AG04449 (cell line): Measurements from ENCODE around the gene MKRN2.
"Not testable (repeated sequence)": the region's sequence is repeated elsewhere in the genome, so short reads cannot be mapped to it uniquely, and the experiment has no call there.

Experiments used
- CTCF ChIA-PET: fragments of 350-600 bp; formaldehyde crosslinking; extraction: SDS; loops from one replicate; lab custom pipeline; 2021; ENCODE audit warnings: antibody characterized with exemption; lab: Yijun Ruan, JAX
- POLR2A ChIA-PET: fragments of 400-600, 350-600 bp; formaldehyde crosslinking; extraction: SDS; loops from one replicate; lab custom pipeline; 2020; ENCODE audit warnings: antibody characterized with exemption, inconsistent platforms; lab: Yijun Ruan, JAX
- DNase-seq: peaks from one replicate; pipeline ENCODE4 v3.0.0-alpha.2; 2010; ENCODE audit warnings: low read depth, low spot score
- H3K4me3 ChIP-seq: 2 replicates; pipeline ENCODE4 v1.5.1; 2011; ENCODE audit warnings: low read depth, mild to moderate bottlenecking, control low read depth, low read length
- CTCF ChIP-seq: IDR thresholded peaks from one replicate; pipeline ENCODE4 v1.5.1; 2011; ENCODE audit warnings: mild to moderate bottlenecking, moderate library complexity, low read length, control low read depth, inconsistent platforms; ENCODE audit not compliant: insufficient read depth; ENCODE audit errors: missing control alignments

MKRN2 gene

DNA sequence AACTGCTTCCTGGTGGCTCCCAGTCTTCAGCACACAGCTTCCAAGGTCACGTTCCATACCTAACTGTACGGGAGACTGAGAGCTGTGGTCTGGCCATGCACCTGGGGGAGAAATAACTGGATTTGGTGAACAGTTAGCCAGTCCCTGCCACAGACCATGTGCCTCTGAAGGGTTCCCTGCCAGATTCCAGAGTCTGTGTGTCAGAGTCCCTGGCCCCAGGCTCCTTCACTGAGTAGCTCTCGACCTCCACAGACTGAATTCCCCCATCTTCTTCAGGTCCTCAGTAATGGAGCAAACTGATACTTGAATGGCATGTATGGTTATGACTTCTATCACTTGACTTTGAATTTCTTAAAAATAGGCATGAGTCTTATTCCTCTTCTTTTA lies 29.1 kb upstream of the MKRN2 start:
- no peak for TF ChIP-seq CTCF
- no peak overlapping the region for H3K4me3 ChIP-seq
- CTCF ChIA-PET = interaction anchor here (0.9 kb wide), 1 partner anchor 390 kb away, joined by 3 read pairs; no protein-coding TSS in a partner anchor
- POLR2A ChIA-PET = no interaction called here
- DNase-seq = no peak

GRCh38 chr3:12532182-12532581 lies 24.7 kb upstream of the MKRN2 start:
- ChIA-PET POLR2A (no interaction called here), CTCF (interaction anchor here (1.5 kb wide), 1 partner anchor 22 kb away, joined by 3 read pairs; no protein-coding TSS in a partner anchor)
- H3K4me3 ChIP-seq = no peak overlapping the region
- DNase-seq = no peak
- TF ChIP-seq CTCF = no peak

DNA sequence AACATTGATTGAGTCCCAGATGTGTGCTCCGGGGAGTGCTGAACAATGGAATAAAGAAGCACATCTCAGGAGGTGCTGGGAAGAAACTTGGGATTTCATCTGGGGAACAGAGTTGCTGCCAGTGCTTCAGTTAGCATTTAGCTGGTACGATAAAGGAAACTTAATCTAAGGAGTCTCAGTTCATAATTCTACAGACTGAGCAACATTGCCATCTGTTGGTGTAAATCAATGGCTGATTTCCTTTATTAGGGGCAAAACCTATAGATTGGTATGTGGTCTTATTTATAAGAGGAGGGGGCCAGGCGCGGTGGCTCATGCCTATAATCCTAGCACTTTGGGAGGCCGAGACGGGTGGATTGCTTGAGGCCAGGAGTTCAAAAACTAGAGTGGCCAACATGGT lies 20.5 kb upstream of the MKRN2 start:
- DNase-seq = no peak
- no peak overlapping the region for H3K4me3 ChIP-seq
- POLR2A ChIA-PET = no interaction called here
- CTCF ChIA-PET = interaction anchor here (1.0 to 3.7 kb wide), 14 partner anchors 11 to 404 kb away, joined by 3 to 35 read pairs (median 8); partner anchors contain the start of gene TSEN2
- TF ChIP-seq CTCF = peak; percentile 29

DNA sequence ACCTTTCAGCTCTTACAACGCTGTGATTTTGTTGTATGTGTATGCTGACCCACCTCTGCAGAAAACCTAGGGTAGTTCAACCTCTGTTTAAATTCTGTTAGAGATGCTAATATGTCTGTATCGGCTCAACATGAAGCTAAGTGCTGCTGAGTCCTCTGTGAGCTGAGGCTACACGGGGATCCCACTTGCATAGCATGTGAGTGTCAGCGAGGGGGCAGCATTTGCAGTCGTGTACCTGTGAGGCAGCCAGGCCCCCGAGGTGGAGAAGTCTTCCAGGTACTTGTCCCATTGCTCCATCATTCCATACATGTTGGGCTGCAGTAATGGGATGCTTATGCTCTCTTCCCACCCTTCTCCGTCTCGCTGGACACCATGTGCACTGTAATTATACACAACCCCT lies 15.3 kb upstream of the MKRN2 start:
- H3K4me3 ChIP-seq = no peak overlapping the region
- ChIA-PET POLR2A (no interaction called here), CTCF (interaction anchor here (0.9 to 1.6 kb wide), 5 partner anchors 12 to 406 kb away, joined by 3 to 4 read pairs (median 3); no protein-coding TSS in a partner anchor)
- no peak for DNase-seq
- peak; percentile 19 for TF ChIP-seq CTCF

GRCh38 chr3:12543497-12543896 lies 13.4 kb upstream of the MKRN2 start:
- POLR2A ChIA-PET, DNase-seq, H3K4me3 ChIP-seq: not testable (repeated sequence)
- CTCF ChIA-PET = interaction anchor here (1.4 kb wide), 1 partner anchor 11 kb away, joined by 4 read pairs; no protein-coding TSS in a partner anchor

GRCh38 chr3:12544652-12545472 lies 12.0 kb upstream of the MKRN2 start:
- H3K4me3 ChIP-seq = no peak overlapping the region
- TF ChIP-seq CTCF = no peak
- CTCF ChIA-PET = interaction anchor here (1.0 to 1.9 kb wide), 6 partner anchors 8 to 410 kb away, joined by 3 to 4 read pairs (median 4); no protein-coding TSS in a partner anchor
- POLR2A ChIA-PET = no interaction called here
- no peak for DNase-seq
